Islet of Langerhans (tissue), 1 donor: ENCODE data around the gene MTCL1.

ENCODE experiments used
- FAIRE-seq: peaks from one replicate; lab custom pipeline; 2011; peaks lifted over from hg19 to GRCh38; lab: Jason Lieb, UNC

Gene MTCL1

GRCh38 chr18:8688216-8688800 is 17.0 kb upstream of the MTCL1 start:
- FAIRE-seq, result no peak

DNA sequence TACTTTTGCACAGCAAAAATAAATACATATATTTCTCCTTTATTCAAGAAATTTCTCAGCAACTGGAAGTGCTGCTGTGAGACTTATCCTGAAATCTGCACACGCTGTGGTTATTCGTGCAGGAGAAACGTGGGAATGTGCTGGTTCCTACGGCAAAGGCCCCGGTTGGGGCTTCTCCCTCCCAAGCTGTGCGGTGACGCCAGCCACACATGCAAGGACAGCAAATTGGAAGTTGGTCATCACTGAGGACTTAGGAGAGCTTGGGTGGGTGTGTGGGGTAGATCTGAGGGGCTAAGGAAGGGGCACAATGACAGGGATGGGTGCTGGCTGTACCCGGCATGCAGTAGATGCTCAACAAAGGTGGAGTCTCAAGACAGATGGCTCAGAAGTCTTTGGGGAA is 16.5 kb upstream of the MTCL1 start:
- no peak for FAIRE-seq

DNA sequence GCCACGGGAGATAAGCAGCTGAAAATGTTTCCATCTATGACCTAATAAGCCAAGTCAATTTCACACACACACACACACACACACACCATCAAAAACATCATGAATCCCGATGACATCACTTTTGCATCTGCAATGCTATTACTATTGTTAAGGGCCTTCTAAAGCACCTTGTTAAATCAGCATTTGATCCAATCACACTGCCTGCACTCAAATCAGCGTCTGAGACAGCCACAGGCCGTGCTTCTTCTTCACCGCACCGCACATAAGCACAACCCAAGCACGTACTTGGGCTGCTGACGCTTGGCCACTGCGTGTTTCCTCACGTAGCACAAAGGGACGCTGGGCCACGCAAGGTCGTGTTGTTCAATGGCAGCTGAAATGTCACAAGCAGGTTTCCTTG is 15.8 kb upstream of the MTCL1 start:
- FAIRE-seq, result no peak

DNA sequence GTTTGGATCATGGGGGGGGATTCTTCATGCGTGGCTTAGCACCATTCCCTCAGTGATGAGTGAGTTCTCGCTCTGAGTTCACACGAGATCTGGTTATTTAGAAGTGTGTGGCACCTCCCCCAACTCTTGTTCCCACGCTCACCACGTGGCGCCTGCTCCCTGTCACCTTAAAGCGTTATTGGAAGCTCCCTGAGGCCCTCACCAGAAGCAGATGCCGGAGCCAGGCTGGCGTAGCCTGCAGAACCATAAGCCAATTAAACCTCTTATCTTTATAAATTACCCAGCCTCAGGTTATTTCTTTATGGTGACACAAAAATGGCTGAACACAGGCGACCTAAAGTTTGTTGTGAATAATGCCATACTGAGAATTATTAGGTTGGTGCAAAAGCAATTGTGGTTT is 10.5 kb upstream of the MTCL1 start:
- FAIRE-seq, result no peak

DNA sequence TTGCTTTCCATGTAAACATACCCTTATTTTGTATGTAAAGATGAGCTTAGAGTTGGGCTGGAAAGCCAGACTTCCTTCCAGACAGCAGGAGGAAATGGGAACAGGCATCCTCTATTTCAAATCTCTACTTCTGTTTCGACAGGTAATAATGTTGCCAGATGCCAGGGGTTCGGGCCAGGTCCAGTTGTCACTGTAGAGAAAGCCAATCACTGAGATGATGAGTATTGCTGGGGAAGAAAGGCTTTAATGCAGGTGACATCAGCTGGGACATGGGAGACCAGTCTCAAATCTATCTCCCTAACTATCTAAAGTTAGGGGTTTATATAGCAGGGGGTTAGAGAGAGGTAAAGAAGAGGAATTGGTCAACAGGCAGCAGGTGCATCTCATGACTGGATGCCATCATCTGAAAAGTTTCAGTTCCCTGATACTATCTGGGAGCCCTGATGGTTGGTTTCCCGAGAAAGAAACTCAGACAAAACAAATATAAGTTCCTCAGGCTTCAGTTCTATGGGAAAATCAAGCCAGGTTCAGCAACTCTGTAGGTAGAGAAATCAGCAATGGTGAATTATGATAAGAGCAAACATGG is 9.3 kb upstream of the MTCL1 start:
- no peak for FAIRE-seq

DNA sequence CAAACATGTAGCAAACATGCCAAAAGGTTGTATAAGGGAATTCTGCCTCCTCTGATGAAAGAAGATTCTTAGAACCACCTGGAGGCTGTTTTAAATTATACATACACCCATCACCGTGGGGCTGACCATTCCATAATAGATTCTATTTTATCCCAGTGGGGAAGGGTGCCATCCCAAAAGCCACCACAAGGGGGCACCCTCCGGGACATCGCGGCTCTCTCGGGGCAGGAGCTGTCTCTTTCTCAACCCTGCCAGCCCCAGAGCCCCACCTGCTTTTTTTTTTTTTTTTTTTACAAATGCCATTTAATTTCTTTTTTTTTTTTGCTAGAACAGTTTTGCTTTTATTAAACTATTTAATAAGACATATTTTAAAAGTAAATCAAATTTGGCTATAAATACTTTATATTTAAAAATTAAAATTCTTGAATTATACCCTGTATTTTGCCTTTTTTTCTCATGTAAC is 8.6 kb upstream of the MTCL1 start:
- FAIRE-seq, result peak; percentile 92

DNA sequence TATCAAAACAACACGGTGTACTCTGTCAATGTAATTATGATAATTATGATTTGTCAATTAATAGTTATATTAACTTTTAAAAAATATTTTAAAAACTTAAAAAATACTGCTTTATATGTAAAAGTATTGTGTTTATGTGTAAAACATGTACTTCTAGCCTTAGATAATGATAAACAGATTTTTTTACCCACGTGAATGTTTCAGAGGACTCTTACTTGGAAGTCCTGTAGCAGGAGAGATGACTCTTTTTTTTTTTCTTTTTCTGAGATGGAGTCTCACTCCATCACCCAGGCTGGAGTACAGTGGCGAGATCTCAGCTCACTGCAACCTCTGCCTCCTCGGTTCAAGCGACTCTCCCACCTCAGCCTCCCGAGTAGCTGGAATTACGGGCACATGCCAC is 6.2 kb upstream of the MTCL1 start:
- no peak for FAIRE-seq

- no peak for FAIRE-seq
Observed at GRCh38 chr18:8699948-8700347, 5.4 kb upstream of the MTCL1 start.

GRCh38 chr18:8701546-8702118 is 3.7 kb upstream of the MTCL1 start:
- FAIRE-seq, result no peak

- no peak for FAIRE-seq
Observed at GRCh38 chr18:8702668-8703067, 2.7 kb upstream of the MTCL1 start.

DNA sequence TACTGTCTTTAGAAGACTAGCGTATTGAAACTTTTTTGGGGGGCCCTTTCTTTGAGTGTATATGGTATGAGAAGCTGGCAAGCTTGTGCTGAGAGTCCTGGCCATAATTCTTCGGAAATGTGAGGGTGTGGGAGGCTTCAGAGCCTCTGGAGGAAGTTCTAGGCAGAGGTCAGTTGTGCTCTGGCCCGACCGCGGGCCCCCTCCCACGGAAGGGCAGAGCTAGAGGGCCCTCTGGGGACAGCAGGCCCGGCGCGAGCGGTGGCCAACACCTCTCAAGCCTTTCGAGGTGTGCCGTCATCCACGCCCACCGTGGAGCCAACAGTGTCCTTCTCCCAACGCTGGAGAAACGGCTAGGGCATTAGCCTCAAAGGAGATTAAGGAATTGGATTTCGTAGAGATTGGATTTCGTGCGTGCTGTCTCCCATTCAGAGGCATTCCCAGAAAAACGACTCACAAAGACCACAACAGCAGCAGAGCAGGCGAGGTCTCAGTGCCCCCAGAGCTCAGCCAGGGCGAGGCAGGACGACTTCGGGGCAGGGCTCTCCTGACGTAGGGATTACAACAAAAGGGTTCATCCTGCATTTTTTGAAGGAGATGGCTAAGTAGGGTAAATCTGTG is 2.2 kb upstream of the MTCL1 start:
- FAIRE-seq, result no peak

GRCh38 chr18:8703781-8704301 is 1.5 kb upstream of the MTCL1 start:
- no peak for FAIRE-seq

DNA sequence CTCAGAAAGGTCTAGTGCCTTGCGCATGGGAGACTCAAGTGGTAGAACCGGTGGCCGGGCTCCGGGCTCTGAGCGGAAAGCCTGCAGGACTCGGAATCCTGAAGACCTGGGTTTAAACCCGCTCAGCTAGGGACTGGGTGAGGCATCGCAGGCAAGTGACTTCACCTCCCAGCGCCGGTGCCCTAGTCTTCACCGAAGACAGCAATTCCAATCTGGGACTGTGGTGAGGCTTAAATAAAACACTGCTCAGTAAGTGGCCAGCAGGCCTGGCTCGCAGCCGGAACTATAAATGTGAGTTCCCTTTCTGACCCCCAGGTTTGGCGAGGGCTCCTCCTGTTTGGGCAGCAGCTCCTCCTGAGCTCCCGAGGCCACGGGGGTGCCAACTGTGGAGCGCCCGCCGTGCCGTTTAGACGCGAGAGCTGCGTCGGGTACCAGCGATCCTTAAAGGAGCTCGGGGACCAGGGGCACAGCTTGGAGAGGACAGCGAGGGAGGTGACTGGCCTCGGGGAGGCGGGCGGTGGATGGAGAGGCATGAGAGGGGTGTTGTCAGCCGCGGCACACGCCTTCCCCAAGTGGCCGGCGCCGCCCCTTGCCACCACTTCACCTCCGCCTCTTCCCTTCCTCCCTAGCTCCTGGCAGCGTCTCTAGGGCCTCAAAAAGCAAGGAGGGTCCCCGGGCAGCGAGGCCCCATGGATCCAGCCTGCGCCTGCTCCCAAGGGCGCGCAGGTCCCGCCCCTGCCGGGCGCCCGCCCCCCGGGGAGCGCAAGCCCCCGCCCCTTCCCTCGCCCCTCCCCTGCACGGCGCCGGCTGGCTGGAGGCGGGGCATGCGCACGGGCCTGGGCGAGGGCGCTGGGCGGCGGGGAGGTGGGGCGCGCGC is 757 bp upstream of the MTCL1 start:
- FAIRE-seq, result no peak

- no peak for FAIRE-seq
Observed at GRCh38 chr18:8705961-8706790, 820 bp downstream of the MTCL1 start.

GRCh38 chr18:8706791-8707555 is 1.6 kb downstream of the MTCL1 start:
- FAIRE-seq, result no peak

GRCh38 chr18:8707556-8708300 is 2.4 kb downstream of the MTCL1 start:
- no peak for FAIRE-seq

GRCh38 chr18:8708670-8709069 is 3.3 kb downstream of the MTCL1 start:
- FAIRE-seq, result no peak

- FAIRE-seq, result no peak
Observed at GRCh38 chr18:8709248-8710059, 4.1 kb downstream of the MTCL1 start.

- no peak for FAIRE-seq
Observed at GRCh38 chr18:8711736-8712135, 6.4 kb downstream of the MTCL1 start.
